Measurements from ENCODE around the gene TWIST2.

TWIST2 gene

DNA sequence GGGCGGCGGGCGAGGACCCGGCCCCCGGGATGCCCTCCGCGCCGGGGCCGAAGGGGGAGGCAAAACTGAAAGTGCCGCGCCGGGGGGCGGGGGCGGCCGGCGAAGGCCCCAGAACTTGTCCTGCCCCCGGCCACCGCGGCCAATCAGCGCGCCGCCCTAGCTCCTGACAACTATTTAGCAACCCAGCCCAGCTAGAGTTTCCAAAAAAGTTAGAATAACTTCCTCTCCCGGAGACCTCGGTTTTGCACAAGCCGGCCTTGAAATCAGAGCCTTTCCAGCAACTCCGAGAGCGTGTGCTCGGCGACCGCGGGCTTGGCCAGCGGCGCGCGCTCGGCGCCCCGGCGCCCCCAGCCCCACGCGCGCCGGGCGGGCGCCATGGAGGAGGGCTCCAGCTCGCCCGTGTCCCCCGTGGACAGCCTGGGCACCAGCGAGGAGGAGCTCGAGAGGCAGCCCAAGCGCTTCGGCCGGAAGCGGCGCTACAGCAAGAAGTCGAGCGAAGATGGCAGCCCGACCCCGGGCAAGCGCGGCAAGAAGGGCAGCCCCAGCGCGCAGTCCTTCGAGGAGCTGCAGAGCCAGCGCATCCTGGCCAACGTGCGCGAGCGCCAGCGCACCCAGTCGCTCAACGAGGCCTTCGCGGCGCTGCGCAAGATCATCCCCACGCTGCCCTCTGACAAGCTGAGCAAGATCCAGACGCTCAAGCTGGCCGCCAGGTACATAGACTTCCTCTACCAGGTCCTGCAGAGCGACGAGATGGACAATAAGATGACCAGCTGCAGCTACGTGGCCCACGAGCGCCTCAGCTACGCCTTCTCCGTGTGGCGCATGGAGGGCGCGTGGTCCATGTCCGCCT lies at the start of gene TWIST2:
TWIST2 (plus strand) TSS at position 245 of the 850 bp plus-strand sequence; CDS start at position 376, 131 bp downstream.
- no peak for DNase-seq (ENCODE audit: low spot score)

DNA sequence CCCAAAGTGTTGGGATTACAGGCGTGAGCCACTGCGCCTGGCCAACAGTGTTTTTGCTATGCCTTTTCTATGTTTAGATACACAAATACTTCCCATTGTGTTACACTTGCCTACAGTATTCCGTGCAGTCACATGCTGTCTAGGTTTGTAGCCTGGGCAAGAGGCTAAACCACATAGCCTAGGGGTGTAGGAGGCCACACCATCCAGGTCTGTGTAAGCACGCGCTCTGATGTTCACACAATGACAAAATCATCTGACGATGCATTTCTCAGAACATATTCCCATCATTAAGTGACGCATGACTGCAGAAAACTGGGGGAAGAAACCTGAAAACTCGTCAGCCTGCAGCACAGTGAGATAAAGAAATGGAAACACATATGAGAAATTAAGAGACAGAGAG lies 46.1 kb upstream of the TWIST2 start:
- no peak for DNase-seq (ENCODE audit: low spot score)

DNA sequence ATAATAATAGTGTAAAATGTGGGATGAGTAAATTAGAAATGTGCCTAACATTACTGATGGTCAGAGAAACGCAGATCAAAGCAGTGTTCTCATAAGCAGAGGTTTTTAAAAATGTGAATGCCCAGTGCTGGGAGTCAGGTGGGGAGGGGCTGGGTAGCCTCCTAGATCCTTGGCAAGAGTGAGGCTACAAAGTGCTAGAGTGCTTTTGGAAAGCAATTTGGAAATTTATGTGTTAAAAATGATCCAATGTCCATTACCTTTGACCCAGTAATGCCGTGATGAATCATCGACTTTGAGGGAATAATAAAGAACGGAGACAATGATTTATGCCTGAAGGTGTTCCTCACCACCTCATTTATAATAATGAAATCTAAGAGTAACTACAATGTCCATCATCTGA lies 44.9 kb upstream of the TWIST2 start:
- DNase-seq (ENCODE audit: low spot score): no peak

DNA sequence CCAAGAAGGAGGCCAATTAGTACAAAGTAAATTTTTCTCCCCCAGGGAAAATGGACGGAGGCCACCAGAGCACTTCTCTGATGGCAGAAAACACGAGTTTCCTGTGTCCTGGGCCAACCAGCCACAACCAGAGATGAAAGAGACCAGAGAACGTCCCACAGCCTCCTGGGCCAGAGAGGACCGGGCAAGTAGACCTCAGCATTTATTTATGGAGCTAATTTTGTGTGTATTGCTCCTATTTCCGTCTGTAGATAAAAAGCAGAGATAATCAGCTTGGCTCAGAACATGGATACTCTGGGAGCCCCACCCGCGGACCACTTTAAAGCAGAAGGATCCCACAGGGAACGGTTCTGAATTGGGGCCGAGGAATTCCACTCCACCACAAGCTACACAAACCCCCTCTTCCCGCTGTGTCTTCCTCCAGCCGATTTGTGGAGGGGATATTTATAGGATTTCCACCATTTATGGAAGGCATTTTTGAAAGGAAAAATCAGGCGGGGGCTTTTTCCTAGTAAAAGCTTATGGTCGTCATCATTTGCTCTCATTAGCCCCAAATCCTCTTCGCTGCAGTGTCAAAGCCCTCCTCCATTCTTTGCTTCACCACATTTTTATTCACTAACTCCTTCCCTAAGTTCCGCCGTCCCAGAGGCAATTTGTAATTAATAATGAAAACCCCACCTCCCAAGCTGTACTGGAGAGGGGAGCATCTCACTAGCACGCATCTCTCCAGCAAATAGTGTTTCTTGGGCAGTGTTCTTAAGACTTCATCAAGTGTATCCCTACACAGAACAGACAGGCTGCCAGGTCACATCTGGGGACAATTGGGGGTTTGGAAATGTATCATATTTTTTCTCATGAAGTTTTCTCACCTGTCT lies 43.7 kb upstream of the TWIST2 start:
- DNase-seq (ENCODE audit: low spot score): peak; percentile 1

DNA sequence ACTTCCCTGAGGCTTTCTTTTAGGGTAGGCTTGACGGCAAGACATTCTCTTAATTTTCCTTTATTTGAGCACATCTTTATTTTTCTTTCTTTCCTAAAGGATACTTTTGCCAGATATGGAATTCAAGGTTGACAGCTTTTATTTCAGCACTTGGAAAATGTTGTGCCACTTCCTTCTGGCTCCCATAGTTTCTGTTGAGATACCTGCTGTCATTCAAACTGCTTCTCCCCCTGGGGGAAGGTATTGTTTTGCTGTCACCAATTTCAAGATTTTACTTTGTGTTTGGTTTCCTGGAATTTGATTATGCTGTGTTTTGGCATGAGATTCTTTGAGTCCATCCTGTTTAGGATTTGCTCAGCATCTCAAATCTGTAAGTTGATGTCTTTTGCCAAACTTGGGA lies 39.1 kb upstream of the TWIST2 start:
- no peak for DNase-seq (ENCODE audit: low spot score)

DNA sequence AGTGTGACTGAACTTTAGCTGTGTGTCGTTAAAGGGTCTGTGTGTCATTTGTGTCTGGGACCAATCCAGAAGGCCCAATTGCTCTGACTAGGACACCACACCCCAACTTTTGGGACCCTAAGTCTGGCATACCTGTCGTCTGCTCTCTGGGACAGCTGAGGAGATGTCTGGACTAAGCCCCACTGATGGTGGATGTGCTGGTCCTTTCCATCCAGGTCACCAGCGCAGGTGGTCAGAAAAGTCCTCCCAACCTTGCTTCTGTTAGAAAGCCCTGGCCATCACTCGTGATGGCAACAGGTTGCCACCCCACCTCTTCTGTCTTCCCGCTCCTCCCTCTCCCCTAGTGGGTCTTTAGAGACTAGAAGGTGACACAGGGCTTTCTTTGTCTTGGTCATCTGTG lies 37.6 kb upstream of the TWIST2 start:
- DNase-seq (ENCODE audit: low spot score): no peak

DNA sequence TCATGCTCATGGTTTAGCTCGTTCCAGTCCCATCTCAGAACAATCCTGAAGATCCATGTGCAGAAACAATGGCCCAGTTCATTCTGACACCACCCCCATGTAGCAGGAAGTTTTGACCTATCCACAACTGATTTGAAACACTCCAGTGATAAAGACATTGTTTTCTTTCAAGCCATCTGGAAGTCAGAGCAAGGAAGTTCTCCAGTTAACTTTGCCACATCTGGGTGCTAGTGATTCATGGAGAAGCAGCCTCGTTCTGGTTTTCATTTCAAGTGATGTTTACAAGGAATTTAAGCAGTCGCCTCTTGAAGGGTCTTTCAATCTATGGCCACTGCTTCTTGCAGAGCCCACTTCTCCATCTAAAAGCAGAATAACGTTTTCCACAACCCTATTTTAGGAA lies 36.6 kb upstream of the TWIST2 start:
- no peak for DNase-seq (ENCODE audit: low spot score)

DNA sequence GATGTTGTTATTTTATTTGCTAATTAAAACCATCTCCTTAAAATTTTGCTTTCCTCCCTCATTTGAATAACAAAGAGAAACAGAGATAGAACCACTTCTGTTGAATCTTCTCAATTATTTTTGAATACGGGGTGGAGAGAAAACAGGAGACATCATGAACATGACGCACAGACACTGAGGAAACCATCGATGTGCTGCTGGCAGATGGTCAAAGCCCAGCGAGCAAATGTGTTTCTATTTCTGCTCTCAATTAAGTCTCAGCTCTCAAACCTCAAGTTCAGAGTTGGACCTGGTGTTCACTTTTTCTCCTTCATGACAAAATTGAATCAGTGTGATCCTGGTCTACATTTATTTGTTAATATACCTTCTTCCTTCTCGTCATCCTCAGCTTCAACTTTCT lies 36.1 kb upstream of the TWIST2 start:
- DNase-seq (ENCODE audit: low spot score): no peak

DNA sequence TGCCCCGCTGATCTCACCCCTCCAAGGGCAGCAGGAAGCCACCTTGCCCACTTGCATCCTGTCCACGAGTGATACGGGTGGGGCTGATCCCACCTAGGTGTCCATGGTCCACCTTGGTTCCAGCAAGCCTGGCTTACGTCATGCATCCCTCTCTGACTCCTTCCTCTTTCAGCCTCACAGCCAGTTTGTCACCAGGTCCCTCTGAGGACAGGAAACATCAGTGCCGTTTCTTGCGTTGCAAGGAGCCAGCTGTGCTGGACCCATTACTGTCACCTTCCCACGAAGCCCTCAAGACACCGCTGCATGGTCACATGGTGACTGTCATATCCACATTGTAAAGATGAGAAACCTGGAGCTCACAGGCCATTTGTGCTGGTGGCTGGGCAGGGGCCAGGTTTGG lies 34.8 kb upstream of the TWIST2 start:
- no peak for DNase-seq (ENCODE audit: low spot score)

DNA sequence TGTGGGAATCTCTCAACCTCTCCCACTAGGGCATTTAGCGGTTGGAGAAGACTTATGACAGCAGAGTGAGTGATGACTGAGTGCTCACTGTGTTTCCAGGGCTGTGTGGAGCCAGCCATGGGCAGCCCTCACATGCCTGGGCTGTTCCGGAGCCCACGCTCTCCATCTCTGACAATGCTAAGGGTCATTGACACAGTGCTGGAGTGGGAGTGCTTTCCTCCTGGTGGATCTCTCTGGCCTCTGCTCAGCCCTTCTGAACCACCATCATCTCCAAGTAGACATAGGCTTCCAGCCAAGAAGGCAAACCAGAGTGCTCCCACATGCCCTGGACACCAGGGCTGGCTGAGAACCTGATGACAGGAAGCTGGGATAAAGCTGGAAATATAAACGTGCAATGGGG lies 33.1 kb upstream of the TWIST2 start:
- no peak for DNase-seq (ENCODE audit: low spot score)

DNA sequence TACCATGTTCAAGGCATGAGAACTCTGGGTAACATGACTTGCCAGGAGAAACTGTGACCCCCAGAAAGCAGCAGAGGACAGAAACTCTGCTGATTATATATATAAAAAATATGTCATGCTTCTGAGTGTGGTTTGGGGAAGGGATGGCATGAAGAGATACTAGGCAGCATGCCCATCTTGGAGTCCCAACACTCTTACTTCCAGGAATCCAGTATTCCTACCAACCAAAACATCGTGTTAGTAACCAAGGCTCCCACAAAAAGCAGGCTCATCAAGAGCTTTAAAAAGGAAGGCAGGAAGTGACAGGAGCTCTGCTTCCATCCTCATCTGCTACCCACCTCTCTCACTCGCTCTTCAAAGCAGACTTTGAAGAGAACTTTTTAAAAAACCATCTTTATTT lies 31.6 kb upstream of the TWIST2 start:
- DNase-seq (ENCODE audit: low spot score): no peak

DNA sequence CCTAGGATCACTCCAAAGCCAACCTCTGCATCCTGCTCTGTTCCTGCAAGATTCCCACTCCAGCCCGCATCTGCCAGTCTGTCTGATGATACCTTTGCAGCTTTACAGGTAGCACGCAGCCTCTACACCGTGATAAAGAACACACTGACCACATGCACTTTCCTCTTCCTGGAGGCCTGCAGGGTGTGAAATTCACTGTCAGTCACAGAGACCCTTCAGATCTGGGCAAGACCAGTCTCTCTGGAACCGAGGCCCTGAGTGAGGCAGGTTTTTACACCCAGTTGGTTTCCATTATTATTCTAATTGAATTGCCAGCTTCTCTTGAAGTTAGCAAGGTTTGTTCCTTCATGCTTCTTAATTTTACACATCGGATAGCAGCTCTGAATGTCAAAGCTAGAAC lies 30.5 kb upstream of the TWIST2 start:
- DNase-seq (ENCODE audit: low spot score): no peak

DNA sequence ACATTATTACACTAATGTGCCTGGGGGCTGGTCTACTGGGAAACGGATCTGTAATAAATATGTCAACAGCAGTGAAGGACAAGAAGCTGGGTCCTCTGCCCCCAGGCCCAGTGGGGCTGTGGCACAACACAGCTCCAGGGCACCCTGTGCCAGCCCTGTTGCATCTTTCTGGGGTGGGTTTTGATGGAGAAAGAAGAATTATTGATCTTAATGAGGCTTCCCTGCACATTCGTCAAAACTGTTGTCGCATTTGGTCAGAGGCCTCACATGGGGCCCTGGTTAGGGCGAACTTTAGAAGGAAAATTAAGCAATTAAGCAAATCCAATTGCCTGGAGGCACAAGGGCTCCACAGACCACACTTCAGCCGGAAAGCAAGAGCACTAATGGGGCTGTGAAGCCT lies 30.0 kb upstream of the TWIST2 start:
- no peak for DNase-seq (ENCODE audit: low spot score)

DNA sequence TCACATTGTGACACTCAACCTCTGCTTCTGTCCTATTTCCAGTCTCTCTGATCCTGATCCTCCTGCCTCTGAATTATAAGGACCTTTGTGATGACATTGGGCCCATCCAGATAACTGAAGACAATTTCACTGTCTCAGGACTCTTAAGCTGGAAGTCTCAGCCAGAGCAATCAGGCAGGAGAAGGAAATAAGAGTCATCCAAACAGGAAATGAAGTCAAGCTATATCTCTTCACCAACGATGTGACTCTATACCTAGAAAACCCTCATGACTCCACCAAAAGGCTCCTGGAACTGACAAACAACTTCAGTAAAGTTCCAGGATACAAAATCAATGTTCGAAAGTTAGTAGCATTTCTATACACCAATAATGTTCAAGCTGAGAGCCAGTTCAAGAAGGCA lies 29.3 kb upstream of the TWIST2 start:
- DNase-seq (ENCODE audit: low spot score): no peak

DNA sequence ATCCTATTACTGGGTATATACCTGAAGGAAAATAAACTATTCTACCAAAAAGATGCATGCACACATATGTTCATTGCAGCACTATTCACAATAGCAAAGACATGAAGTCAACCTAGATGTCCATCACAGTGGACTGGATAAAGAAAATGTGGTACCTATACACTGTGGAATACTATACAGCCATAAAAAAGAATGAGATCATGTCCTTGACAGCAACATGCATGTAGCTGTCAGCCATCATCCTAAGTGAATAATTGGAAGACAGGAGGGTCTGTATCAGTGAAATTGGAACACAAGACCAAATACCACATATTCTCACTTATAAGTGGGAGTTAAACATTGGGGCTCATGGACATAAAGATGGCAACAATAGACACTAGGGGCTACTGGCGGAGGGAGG lies 27.7 kb upstream of the TWIST2 start:
- DNase-seq (ENCODE audit: low spot score): no peak

DNA sequence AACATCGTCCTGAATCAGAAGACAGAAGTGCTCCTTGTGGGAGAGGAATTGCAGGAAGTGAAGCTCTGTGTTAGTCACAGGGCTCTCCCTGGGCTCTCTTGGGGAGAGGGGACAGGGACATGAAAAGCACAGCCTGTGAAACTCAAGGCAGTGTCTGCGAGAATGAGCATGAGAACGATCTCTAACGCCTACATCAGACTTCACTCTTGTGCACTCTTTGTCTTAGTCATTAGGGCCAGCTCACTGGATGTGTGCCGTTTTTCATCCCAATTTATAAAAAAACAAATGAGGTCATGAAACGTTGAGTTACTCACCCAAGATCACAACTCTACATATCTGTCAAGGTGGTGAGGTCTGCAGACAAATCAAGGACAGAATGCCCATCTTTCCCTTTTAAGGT lies 27.0 kb upstream of the TWIST2 start:
- DNase-seq (ENCODE audit: low spot score): no peak

DNA sequence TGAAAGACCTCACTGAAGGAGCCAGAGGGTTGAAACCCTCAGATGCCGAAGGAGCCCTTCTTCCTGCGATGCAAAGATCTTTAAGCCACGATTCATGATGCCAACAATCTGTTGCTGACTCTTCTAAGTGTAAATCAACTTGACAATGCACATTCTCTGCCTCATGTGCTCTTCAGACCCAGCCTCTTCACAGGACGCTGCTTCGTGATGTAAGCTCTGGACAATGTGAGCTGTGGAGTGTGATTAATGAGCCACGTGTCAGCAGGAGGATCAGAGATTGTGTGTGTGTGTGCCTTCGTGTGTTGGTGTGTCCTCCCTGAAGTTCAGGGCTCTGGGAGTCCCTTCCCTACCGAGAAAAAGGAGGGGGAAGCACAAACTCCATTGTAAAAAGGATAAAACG lies 26.5 kb upstream of the TWIST2 start:
- DNase-seq (ENCODE audit: low spot score): no peak

DNA sequence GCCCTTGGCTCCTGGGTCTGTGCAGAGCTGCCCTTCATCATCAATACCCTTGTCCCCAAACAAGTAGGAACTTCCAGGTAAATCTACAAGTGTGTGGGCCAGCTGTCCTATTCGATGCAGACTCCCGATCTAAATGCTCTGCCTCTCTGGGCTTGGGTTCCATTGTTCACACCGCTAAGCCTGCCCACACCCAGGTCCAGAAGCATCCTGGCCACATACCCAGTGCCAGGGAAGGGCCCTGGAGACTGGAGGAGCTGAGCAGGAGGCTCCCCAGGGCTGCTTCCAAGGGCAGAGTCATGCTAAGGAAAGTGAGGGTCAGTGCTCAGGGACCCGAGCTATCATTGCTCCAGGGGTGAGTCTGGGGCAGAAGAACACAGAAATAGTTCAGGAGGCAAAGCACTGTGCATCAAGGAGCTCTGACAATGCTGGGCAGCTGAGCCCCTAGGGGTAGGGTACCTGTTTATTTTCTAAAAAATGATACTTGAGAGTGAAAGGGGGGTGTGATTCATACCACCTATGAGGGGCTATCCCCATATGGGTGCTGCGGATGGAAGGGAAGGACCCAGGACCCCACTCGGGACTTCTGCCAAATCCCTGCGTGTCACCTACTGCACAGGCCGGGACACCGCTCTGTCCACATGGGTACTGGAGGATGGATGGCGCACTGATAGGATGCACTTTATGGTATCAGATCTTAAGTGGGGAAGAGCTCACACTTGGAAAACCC lies 25.8 kb upstream of the TWIST2 start:
- DNase-seq (ENCODE audit: low spot score): no peak

DNA sequence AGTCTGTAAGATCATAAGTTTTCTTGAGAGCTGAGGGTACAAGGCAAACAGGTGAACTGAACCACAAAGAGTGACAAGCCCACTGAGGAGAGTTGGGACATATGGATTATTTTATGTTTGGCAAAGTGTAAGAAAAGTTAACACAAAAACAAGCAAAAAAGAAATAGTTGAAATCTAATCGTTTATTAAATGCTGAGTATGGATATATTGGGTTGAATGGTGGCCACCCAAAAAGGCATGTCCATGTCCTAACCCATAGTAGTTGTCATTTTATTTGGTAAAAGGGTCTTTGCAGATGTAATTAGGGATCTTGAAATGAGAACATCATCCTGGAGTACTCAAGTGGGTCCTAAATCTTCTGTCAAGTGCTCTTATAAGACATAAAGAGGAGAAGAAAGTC lies 24.9 kb upstream of the TWIST2 start:
- DNase-seq (ENCODE audit: low spot score): no peak

DNA sequence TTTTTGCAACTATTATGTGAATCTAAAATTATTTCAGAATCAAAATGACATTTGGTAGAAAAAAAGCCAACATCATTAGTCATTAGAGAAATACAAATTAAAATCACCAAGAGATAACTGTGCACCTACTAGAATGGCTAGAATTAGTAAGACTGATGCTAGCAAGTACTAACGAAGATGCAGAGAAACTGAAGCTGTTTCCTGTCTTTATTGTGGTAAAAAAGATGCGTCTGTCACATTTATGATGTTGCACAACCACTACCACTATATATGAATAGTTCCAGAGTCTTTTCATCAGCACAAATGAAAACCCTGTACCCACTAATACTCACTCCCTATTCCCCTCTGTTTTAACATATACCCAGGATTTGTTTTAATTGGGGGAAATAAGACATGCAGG lies 16.7 kb upstream of the TWIST2 start:
- no peak for DNase-seq (ENCODE audit: low spot score)

DNA sequence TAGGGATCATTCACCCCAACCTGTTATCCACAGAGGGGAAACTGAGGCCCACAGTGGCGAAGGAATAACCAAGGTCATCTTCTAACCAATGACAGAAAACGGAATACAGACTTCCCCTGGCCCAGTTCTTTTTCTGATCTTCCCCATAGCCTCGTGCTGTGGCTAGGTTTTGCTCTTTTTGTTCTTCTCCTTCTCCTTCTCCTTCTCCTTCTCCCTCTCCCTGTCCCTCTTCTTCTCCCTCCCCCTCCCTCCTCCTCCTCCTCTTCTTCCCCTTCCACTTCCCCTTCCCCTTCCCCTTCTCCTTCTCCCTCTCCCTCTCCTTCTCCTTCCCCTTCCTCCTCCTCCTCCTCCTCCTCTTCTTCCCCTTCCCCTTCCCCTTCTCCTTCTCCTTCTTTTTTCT lies 12.9 kb upstream of the TWIST2 start:
- no peak for DNase-seq (ENCODE audit: low spot score)

DNA sequence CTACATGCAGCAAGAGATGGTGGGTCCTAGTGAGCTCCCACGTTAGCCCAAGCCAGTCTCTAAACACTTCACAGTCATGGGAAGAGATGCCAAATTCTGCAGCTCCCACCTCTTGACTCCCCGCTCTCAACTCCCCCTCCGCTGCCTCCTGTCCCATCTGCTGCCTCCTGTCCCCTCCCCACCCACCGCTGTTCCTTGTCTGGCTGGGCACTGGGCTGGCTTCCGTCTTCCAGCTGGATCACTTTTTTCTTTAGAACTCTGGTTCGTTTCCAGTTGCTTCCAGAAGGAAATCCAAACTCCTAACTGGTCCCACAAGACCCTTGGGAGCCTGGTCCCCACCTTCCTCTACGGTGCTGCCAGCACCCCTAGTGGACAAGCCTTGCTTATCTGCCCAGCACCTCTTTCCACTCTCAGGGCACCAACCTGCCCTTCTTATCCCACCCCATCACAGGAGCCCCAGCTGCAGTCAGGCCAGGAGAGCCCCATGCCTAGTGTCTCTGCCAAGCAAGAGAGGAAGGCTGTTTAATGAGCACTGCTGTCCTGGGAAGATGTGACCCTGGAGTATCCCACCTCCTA lies 12.1 kb upstream of the TWIST2 start:
- no peak for DNase-seq (ENCODE audit: low spot score)

All from putamen (tissue), 1 donor.